Measurements from ENCODE around the gene FDX1.
A peak's percentile ranks its signal among the peaks of the same experiment; 100 is the strongest.

DNA sequence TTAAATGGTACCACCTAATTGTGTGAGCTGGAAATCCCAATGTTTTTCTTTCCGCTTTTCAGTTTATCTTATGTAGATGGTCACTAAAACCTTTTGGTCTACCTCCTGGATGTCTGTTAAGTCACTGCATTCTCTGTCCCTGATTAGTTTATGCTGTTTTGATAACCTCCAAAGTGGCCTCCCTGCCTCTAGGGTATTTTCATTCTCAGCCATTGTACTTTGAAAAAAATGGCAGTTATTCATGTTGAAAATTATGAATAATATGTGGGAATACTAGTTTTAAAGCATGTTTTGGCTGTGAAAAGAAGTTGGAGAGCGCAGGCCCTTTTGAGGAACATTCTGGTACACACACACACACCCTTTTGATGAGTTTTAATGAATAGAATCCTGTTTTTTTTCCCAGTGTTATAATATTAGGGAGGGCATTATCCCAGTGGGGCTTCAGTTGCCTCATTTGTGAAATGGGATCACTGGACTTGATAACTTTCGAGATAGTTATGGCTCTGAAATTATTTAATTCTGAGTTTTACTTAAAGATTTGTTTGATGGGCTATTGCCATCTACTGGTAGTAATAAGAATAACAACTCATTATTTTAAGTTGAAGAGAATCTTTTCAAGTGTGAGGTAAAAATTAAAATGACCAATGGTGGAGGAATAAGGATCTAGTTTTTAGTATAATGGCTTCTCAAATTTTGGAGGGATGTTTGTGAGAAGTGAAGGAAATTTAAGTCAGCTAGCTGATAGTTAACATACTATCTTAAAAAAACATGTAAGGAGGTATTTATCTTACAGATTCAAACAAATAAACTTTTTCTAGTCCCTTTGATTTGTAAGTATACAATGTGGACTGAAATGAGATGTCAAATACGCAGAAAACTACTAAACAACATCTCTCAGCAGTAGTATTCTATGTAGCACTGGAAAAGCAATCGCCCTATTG lies 3.9 kb downstream of the FDX1 start:
- TF ChIP-seq EZH2 (IDR thresholded peaks at IDR 0.05; ENCODE audit: borderline replicate concordance) = no peak
- TF ChIP-seq, protein P1, sequence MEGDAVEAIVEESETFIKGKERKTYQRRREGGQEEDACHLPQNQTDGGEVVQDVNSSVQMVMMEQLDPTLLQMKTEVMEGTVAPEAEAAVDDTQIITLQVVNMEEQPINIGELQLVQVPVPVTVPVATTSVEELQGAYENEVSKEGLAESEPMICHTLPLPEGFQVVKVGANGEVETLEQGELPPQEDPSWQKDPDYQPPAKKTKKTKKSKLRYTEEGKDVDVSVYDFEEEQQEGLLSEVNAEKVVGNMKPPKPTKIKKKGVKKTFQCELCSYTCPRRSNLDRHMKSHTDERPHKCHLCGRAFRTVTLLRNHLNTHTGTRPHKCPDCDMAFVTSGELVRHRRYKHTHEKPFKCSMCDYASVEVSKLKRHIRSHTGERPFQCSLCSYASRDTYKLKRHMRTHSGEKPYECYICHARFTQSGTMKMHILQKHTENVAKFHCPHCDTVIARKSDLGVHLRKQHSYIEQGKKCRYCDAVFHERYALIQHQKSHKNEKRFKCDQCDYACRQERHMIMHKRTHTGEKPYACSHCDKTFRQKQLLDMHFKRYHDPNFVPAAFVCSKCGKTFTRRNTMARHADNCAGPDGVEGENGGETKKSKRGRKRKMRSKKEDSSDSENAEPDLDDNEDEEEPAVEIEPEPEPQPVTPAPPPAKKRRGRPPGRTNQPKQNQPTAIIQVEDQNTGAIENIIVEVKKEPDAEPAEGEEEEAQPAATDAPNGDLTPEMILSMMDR (IDR thresholded peaks at IDR 0.05; ENCODE audit: poor library complexity) = peak; percentile 59

All from hepatocyte (in vitro differentiated cells).